Left ventricle myocardium inferior (tissue), 1 donor: ENCODE results near the gene PPP1CA. TPM values are rescaled to one million over a fixed set of nuclear protein-coding genes. Genes with fewer than 3 reads are reported as not detected.

ENCODE experiments used
- DNase-seq: peaks from one replicate; pipeline ENCODE4 v3.0.0-alpha.2; 2020
- H3K27ac ChIP-seq: fragments of 200-600 bp; replicated peaks from 2 replicates; pipeline ENCODE4 v1.8.0; 2021
- H3K27me3 ChIP-seq: fragments of 200-600 bp; 2 replicates; pipeline ENCODE4 v1.8.0; 2021; ENCODE audit warnings: low read depth
- H3K36me3 ChIP-seq: fragments of 200-600 bp; 2 replicates; pipeline ENCODE4 v1.8.0; 2021
- H3K4me1 ChIP-seq: fragments of 200-600 bp; 2 replicates; pipeline ENCODE4 v1.8.0; 2021
- H3K4me3 ChIP-seq: fragments of 200-600 bp; 2 replicates; pipeline ENCODE4 v1.8.0; 2021; ENCODE audit warnings: mild to moderate bottlenecking, moderate library complexity
- H3K9me3 ChIP-seq: fragments of 200-600 bp; replicated peaks from 2 replicates; pipeline ENCODE4 v1.8.0; 2021
- CTCF ChIP-seq: fragments of 200-600 bp; IDR thresholded peaks from 2 replicates; pipeline ENCODE4 v1.8.0; 2021; ENCODE audit warnings: antibody characterized with exemption, mild to moderate bottlenecking, borderline replicate concordance
- intact Hi-C: fragments of 100-400 bp; cut with micrococcal nuclease; formaldehyde crosslinking; loops from one replicate; pipeline ENCODE4 v1.11.0; 2022
- total RNA-seq: library from RNA; stranded (reverse); fragmentation: NEBNext Ultra II Directional; extraction: Animal tissue kit (Norgen Biotek cat#: 25700); gene quantifications from one replicate; pipeline ENCODE4 v1.2.1, GENCODE V29; 2021
- donor health status: DM: no; HTN: yes; CAD: no; lungs with severe emphysema.

The PPP1CA gene
- total RNA-seq, 1 donor from 2014 or later = 86.0 TPM

GRCh38 chr11:67417425-67417824 is 15.8 kb upstream of the PPP1CA start:
- no peaks in the 10 kb centered on the region for H3K9me3 ChIP-seq
- TF ChIP-seq CTCF = no peak
- peak overlapping the region; percentile 92 for H3K27ac ChIP-seq
- peaks cover 32% of the 10 kb centered on the region for H3K27me3 ChIP-seq
- intact Hi-C loops = no loop called here
- no peaks in the 10 kb centered on the region for H3K36me3 ChIP-seq
- DNase-seq = no peak
- H3K4me3 ChIP-seq = no peak overlapping the region
- H3K4me1 ChIP-seq = peaks cover 61% of the 10 kb centered on the region

GRCh38 chr11:67416416-67417335 is 15.0 kb upstream of the PPP1CA start:
- Histone ChIP-seq H3K9me3 (no peaks in the 10 kb centered on the region), H3K36me3 (no peaks in the 10 kb centered on the region), H3K4me1 (peaks cover 61% of the 10 kb centered on the region), H3K4me3 (peak overlapping the region; percentile 60), H3K27ac (peak overlapping the region; percentile 92), H3K27me3 (peaks cover 40% of the 10 kb centered on the region)
- intact Hi-C loops = no loop called here
- no peak for DNase-seq
- no peak for TF ChIP-seq CTCF

GRCh38 chr11:67415501-67416304 is 14.0 kb upstream of the PPP1CA start, which contains the start of gene CARNS1:
TSS of gene CARNS1 (plus strand) at chr11:67415678. CDS start at chr11:67416200, 522 bp downstream.
- DNase-seq = no peak
- H3K27ac ChIP-seq = peak within 1 kb of the TSS; percentile 92
- peak within 1 kb of the TSS; percentile 60 for H3K4me3 ChIP-seq
- no peak for TF ChIP-seq CTCF
- no peaks in the 10 kb centered on the region for H3K9me3 ChIP-seq
- peaks cover 50% of the 10 kb centered on the region for H3K27me3 ChIP-seq
- H3K36me3 ChIP-seq = no peaks in the 10 kb centered on the region
- peaks cover 58% of the 10 kb centered on the region for H3K4me1 ChIP-seq
- intact Hi-C loops = no loop called here

- Histone ChIP-seq H3K4me3 (no peak overlapping the region), H3K9me3 (no peaks in the 10 kb centered on the region), H3K27ac (no peak overlapping the region), H3K4me1 (peaks cover 36% of the 10 kb centered on the region), H3K27me3 (peaks cover 70% of the 10 kb centered on the region), H3K36me3 (no peaks in the 10 kb centered on the region)
- no peak for DNase-seq
- no peak for TF ChIP-seq CTCF
- intact Hi-C loops = no loop called here
These were observed 11.7 kb upstream of the PPP1CA start for GRCh38 chr11:67413266-67413849.

GRCh38 chr11:67412495-67413179 is 11.0 kb upstream of the PPP1CA start:
- intact Hi-C loops = no loop called here
- no peaks in the 10 kb centered on the region for H3K9me3 ChIP-seq
- peaks cover 76% of the 10 kb centered on the region for H3K27me3 ChIP-seq
- H3K36me3 ChIP-seq = no peaks in the 10 kb centered on the region
- TF ChIP-seq CTCF = no peak
- no peak overlapping the region for H3K27ac ChIP-seq
- DNase-seq = no peak
- peaks cover 29% of the 10 kb centered on the region for H3K4me1 ChIP-seq
- H3K4me3 ChIP-seq = no peak overlapping the region
